GM21381 (cell line): ENCODE results near the gene FSCN2.
"Not testable (repeated sequence)": the region's sequence is repeated elsewhere in the genome, so short reads cannot be mapped to it uniquely, and the experiment has no call there.

Experiments used
- ATAC-seq: cut with Tn5 transposase; IDR thresholded peaks from one replicate; pipeline ENCODE4 v1.9.1; 2021; ENCODE audit warnings: mild to moderate bottlenecking, moderate library complexity; ENCODE audit not compliant: unreplicated experiment

FSCN2 gene

DNA sequence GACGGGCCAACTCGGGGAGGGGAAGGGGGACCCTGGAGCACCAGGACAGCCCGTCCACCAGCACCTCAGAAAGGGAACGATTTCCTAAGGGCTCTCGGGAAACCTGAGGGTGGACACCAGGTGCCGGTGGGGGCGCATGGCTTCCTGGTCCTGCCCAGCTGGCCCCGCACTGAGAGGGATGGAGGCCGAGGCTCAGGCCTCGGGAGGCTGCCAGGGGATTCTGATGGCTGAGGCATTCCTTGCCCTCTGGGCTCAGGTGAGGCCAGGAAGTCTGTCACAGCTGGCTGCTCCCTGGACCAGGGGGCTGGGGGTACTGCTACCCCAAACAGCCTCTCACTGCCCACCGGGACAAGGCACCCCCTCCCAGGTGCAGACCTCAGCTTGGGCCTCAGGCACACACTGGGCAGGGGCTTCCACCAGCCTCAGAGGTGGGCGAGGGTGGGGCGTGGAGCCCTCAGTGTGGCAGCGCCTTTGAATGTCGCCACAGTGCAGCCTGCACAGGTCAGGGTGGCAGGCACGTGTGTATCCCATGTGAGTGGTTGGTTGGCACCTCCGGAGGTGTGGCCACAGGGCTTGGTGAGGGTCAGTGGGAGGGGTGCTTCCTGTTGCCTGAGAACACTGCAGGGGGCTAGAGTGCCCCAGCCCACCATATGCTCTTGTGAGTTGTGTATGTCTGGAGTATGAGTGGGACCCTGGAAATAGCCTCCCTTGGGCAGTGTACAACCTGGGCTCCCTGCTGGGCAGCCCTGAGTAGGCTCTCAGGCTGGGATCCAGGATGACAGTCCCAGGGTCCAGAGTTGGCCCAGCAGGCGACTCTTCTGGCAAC, 3.9 kb upstream of the FSCN2 start:
- ATAC-seq: no peak

DNA sequence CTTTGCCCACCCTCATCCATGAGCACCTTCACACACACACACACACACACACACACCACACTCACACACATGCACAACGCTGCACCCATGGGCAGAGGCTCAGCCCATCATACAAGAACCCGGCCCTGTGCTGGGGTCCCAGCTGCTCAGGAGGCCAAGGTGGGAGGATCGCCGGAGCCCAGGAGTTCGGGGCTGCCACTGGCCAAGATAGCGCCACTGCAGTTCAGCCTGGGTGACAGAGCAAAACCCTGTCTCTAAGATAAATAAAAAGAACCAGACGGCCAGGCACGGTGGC, 3.4 kb upstream of the FSCN2 start:
- ATAC-seq: no peak

DNA sequence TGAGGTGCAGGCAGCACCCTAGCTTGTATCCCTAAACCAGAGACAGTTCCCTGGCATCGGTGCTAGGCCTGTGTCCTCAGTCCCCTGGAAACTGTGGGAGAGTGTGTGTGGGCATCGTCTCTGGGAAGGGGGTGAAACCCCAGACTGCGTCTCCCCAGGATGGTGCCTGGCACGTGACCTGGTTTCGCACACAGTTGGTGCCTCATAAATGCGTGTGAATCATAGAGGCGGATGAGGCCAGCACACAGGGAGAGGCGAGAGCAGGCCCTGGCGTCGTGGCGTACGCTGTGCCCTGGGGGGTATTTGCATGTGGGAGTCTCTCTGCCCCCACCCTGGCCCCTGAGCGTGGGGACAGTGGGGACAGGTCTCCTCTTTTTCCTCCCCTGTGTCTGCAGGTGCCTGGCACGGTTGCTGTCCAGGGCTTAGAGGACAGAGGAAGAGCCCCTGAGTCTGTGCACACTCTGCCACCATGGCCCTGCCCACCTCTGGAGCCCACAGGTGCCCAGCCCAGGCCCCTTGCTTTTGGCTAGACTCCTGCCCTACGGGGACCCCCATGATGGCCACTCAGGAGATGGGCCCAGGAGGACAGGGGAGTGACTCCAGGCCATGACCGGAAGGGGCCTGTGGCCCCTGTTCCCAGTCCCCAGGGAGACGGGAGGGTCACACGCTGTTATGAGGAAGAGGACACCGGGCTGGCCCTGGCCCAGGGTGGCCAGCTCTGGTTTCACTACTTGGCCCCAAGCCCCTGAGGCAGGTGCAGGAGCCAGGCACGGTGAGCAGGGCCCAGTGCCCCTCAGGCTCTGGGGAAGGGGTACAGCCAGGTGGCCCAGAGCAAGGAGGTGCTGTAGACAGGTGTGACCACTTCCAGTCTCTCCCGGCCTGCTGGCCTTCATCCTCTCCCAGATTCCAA, 1.3 kb upstream of the FSCN2 start:
- no peak for ATAC-seq

GRCh38 chr17:81528384-81528650, 140 bp downstream of the FSCN2 start:
- no peak for ATAC-seq

GRCh38 chr17:81528651-81529436, 667 bp downstream of the FSCN2 start:
- ATAC-seq: no peak

- no peak for ATAC-seq
These were observed 1.2 kb downstream of the FSCN2 start for GRCh38 chr17:81529437-81529803.

- not testable (repeated sequence) for ATAC-seq
These were observed 2.8 kb downstream of the FSCN2 start for GRCh38 chr17:81531013-81531412.

- ATAC-seq: not testable (repeated sequence)
These were observed 3.8 kb downstream of the FSCN2 start for GRCh38 chr17:81531998-81532404.

- ATAC-seq: no peak
These were observed 4.5 kb downstream of the FSCN2 start for GRCh38 chr17:81532490-81533287.

DNA sequence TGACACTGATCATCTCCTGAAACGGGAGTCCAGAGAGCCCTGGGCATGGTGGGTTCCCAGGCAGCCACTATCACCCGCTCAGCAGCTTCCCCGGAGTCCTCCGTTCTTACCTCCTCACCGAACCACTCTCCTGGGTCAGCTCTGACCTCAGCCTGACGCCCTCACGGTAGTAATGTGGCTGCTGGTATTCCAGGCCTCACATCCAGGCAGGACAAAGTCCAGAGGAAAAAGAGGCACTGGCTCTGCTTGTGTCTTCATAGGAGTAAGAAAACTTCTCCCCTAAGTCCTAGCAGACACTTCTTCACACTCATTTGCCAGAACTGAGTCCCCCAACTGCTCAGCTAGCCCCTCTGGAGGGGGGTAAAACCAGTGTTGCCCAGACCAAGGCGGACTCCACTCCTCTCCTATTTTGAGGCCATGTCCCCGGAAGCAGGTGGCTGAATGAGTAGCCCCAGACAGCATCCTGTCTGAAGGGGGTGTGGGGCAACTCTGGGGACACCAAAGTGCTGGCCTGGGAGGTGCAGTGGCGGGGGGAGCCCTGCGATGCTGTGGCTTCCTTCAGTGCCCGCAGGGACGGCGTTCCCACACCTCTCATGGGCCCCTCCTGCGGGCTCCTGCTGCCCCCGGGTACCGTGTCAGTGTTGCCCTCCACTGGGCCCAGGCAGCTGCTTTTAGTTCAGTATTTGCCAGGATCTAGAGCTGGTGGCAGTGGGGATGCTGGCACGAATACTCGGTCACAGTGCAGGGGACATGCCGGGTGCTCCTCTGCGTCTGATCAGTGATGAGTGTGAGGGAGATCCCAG, 5.4 kb downstream of the FSCN2 start:
- no peak for ATAC-seq

GRCh38 chr17:81534157-81535006, 6.2 kb downstream of the FSCN2 start:
- ATAC-seq: no peak

DNA sequence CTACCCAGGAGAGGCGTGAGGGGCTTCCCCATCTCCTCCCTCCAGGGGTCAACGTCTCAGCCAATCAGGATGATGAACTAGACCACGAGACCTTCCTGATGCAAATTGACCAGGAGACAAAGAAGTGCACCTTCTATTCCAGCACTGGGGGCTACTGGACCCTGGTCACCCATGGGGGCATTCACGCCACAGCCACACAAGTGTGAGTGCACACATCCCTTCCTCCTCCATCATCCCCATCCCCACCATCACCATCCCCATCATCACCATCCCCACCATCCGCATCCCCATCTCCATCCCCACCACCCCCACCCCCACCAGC, 6.8 kb downstream of the FSCN2 start:
- ATAC-seq: no peak

DNA sequence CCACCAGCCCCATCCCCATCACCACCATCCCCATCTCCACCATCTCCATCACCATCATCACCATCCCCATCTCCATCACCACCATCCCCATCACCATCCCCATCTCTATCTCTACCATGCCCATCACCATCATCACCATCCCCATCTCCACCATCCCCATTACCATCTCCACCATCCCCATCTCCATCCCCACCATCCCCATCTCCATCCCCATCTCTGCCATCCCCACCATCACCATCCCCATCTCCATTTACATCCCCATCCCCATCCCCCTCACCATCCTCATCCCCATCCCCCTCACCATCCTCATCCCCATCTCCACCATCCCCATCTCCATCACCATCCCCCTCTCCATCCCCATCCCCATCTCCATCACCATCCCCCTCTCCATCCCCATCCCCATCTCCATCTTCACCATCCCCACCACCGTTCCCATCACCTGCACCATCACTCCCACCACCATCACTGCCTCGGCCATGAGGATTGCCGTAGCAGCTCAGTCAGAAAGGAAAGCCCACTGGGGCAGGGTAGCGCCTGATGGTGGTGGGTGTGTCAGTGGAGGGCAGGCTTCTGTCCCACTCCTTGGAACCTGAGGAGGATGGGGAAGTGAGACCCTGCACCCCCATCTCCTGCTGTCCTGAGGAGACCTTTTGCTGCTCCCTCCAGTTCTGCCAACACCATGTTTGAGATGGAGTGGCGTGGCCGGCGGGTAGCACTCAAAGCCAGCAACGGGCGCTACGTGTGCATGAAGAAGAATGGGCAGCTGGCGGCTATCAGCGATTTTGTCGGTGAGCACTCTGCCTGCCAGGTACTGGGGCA, 7.5 kb downstream of the FSCN2 start:
- ATAC-seq: no peak

DNA sequence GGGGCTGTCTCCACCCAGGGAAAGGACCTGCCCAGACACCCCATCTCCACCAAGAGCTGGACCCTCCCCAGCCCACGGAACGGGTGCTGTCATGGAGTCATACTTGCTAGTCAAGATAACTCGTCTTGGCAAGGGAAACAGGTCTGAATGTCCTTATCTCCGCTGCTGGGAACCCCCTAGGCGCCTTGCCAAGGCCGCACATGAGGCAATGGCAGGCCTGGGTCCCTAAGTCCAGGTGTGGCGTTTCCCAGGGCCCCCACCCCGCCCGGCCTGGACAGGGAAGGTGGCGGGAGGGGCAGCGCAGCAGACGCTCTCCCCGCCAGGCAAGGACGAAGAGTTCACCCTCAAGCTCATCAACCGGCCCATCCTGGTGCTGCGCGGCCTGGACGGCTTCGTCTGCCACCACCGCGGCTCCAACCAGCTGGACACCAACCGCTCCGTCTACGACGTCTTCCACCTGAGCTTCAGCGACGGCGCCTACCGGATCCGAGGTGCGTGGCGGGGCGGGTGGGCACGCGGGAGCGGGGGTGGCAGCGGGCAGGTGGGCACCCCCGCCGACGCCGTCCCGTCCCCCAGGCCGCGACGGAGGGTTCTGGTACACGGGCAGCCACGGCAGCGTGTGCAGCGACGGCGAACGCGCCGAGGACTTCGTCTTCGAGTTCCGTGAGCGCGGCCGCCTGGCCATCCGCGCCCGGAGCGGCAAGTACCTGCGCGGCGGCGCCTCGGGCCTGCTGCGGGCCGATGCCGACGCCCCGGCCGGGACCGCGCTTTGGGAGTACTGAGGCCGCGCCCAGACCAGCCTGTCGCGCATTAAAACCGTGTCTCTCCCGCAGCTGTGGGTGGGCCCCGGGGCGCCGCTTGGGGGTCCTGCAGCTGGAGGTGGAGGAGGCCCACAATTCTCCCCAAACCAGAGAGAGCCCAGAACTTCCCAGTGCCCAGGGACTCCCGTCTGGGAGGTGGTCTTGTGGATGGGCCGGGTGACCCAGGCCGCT, 8.4 kb downstream of the FSCN2 start:
- ATAC-seq: no peak

GRCh38 chr17:81537343-81537855, 9.2 kb downstream of the FSCN2 start:
- no peak for ATAC-seq

DNA sequence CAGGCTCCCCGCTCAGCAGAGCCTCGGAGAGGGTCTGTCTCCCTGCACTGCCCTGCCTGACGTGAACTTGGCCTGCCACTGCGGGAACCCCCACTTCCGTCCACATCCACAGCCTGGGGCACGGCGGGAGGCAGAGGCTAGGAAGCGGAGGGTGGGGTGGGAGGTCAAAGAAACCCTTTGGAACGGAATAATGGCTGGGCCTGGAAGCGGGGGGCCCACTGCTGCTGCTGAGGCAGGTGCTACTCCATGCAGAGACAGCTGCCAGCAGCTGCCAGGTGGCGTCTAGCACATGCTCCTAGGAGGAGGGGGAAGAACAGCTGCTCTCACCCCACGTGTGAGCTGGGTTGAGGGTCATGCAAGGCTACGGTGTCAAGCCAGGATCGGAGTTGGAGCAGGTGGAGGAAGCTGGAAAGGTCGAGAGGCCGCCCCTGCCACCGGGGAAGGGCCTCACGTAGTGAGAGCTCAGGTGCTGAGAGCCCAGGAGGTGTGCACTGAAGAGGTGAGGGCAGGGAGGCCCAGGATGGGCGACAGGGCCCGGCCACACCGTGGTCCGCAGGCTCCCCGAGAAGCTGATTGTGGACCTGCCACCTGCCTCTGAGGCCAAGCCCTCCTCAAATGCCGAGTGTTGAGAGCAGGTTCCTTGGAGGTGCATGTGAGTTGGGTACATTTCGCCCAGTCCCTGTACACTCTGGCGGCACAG, 9.8 kb downstream of the FSCN2 start:
- no peak for ATAC-seq
